Activated T-helper 17 cell treated with anti-CD3 and anti-CD28 coated beads, Interleukin-2, amount 50 U/mL, for 72 hours (primary cell): ENCODE measurements around the gene LEMD1. TPM values are rescaled to one million over a fixed set of nuclear protein-coding genes. Genes with fewer than 3 reads are reported as not detected.

Experiments used
- ATAC-seq: fragments of 150-1000 bp; cut with Tn5 transposase; replicated peaks from 2 replicates; pipeline ENCODE4 v1.10.0; 2021; ENCODE audit warnings: mild to moderate bottlenecking, moderate library complexity
- H3K27ac Mint-ChIP-seq: one replicate; pipeline ENCODE4 v1.8.0; 2022; ENCODE audit warnings: mixed read lengths
- H3K27me3 Mint-ChIP-seq: one replicate; pipeline ENCODE4 v1.8.0; 2022; ENCODE audit warnings: mixed read lengths
- H3K36me3 Mint-ChIP-seq: one replicate; pipeline ENCODE4 v1.8.0; 2022; ENCODE audit warnings: low read depth, mild to moderate bottlenecking, mixed read lengths
- H3K4me1 Mint-ChIP-seq: one replicate; pipeline ENCODE4 v1.8.0; 2022; ENCODE audit warnings: mixed read lengths
- H3K4me3 Mint-ChIP-seq: one replicate; pipeline ENCODE4 v1.8.0; 2022; ENCODE audit warnings: mild to moderate bottlenecking, mixed read lengths
- H3K9me3 Mint-ChIP-seq: one replicate; pipeline ENCODE4 v1.8.0; 2022; ENCODE audit warnings: mixed read lengths
- total RNA-seq, 2 donors: library from RNA; stranded (reverse); gene quantifications; one replicate each; pipeline ENCODE4 v1.2.3, GENCODE V29; 2022

Gene LEMD1
- total RNA-seq, 2 donors from 2014 or later: 0.61 to 1.1 TPM

GRCh38 chr1:205351984-205352713 lies 69.7 kb downstream of the LEMD1 start:
- Mint-ChIP-seq H3K4me3 (no peak overlapping the region), H3K4me1 (no peaks in the 10 kb centered on the region), H3K36me3 (no peaks in the 10 kb centered on the region), H3K9me3 (no peaks in the 10 kb centered on the region), H3K27ac (no peak overlapping the region), H3K27me3 (peaks cover 14% of the 10 kb centered on the region)
- ATAC-seq: no peak

DNA sequence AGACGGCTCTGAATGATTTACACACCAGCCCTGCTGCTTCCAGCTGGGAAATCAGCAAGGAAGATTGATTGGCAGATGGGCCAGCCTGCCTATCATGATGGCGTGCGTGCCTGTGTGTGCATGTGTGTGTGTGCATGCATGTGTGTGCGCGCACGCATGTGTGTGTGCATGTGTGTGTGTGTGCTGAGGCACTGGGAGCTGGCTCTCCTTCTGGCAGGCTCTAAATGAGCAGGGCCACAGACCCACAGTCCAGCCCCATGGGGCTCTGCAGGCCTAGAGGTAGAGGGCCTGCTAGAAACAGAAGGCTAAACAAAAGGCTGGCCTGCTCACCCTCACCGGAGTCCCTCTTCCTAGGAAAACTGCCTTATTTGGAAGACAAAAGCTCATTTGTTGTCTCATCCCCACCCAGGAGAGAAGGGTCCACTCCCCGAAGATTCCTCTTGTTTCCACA lies 71.1 kb downstream of the LEMD1 start:
- H3K36me3 Mint-ChIP-seq: no peaks in the 10 kb centered on the region
- H3K27ac Mint-ChIP-seq: no peak overlapping the region
- no peak overlapping the region for H3K4me3 Mint-ChIP-seq
- H3K9me3 Mint-ChIP-seq: no peaks in the 10 kb centered on the region
- H3K27me3 Mint-ChIP-seq: peaks cover 14% of the 10 kb centered on the region
- no peaks in the 10 kb centered on the region for H3K4me1 Mint-ChIP-seq
- ATAC-seq: no peak

- ATAC-seq: no peak
- H3K36me3 Mint-ChIP-seq: no peaks in the 10 kb centered on the region
- no peak overlapping the region for H3K4me3 Mint-ChIP-seq
- H3K27ac Mint-ChIP-seq: no peak overlapping the region
- no peaks in the 10 kb centered on the region for H3K9me3 Mint-ChIP-seq
- H3K27me3 Mint-ChIP-seq: peaks cover 14% of the 10 kb centered on the region
- H3K4me1 Mint-ChIP-seq: no peaks in the 10 kb centered on the region
These were observed 71.7 kb downstream of the LEMD1 start for GRCh38 chr1:205350124-205350523.

GRCh38 chr1:205348554-205349487 lies 73.0 kb downstream of the LEMD1 start:
- ATAC-seq: no peak
- H3K4me3 Mint-ChIP-seq: no peak overlapping the region
- no peaks in the 10 kb centered on the region for H3K9me3 Mint-ChIP-seq
- no peak overlapping the region for H3K27ac Mint-ChIP-seq
- no peaks in the 10 kb centered on the region for H3K36me3 Mint-ChIP-seq
- H3K27me3 Mint-ChIP-seq: peaks cover 22% of the 10 kb centered on the region
- H3K4me1 Mint-ChIP-seq: no peaks in the 10 kb centered on the region

GRCh38 chr1:205346956-205347574 lies 74.8 kb downstream of the LEMD1 start:
- Mint-ChIP-seq H3K27ac (no peak overlapping the region), H3K9me3 (no peaks in the 10 kb centered on the region), H3K4me3 (no peak overlapping the region), H3K4me1 (no peaks in the 10 kb centered on the region), H3K27me3 (peaks cover 27% of the 10 kb centered on the region), H3K36me3 (no peaks in the 10 kb centered on the region)
- peak; percentile 44 for ATAC-seq

GRCh38 chr1:205345761-205346160 lies 76.1 kb downstream of the LEMD1 start:
- H3K27me3 Mint-ChIP-seq: peaks cover 30% of the 10 kb centered on the region
- no peaks in the 10 kb centered on the region for H3K9me3 Mint-ChIP-seq
- H3K4me1 Mint-ChIP-seq: no peaks in the 10 kb centered on the region
- no peak for ATAC-seq
- H3K27ac Mint-ChIP-seq: no peak overlapping the region
- no peaks in the 10 kb centered on the region for H3K36me3 Mint-ChIP-seq
- H3K4me3 Mint-ChIP-seq: no peak overlapping the region

GRCh38 chr1:205344066-205344928 lies 77.6 kb downstream of the LEMD1 start:
- Mint-ChIP-seq H3K9me3 (no peaks in the 10 kb centered on the region), H3K27ac (no peak overlapping the region), H3K27me3 (peaks cover 26% of the 10 kb centered on the region), H3K4me3 (peak overlapping the region; percentile 63), H3K4me1 (peaks cover 3% of the 10 kb centered on the region), H3K36me3 (no peaks in the 10 kb centered on the region)
- ATAC-seq: peak; percentile 68

GRCh38 chr1:205343431-205344065 lies 78.3 kb downstream of the LEMD1 start:
- Mint-ChIP-seq H3K9me3 (no peaks in the 10 kb centered on the region), H3K4me1 (peaks cover 4% of the 10 kb centered on the region), H3K27ac (no peak overlapping the region), H3K36me3 (no peaks in the 10 kb centered on the region), H3K27me3 (peaks cover 26% of the 10 kb centered on the region), H3K4me3 (no peak overlapping the region)
- no peak for ATAC-seq

- H3K4me3 Mint-ChIP-seq: peak overlapping the region; percentile 42
- no peak for ATAC-seq
These were observed 78.9 kb downstream of the LEMD1 start for GRCh38 chr1:205342986-205343385.

DNA sequence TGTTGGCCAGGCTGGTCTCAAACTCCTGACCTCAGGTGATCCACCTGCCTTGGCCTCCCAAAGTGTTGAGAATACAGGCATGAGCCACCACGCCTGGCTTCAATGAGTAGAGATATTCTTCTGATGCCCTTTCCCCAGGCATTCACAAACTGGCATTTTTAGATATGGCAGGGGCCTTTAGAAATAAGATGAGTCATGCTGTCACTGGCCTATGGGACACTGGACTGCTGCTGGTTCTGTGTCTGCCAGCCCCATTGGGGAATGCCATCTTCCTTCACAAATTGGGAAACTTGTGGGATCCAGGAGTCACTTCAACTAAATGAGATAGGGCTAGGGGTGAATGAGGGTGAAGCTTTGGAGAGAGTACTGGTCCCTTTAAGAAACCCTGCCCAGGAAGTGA lies 81.2 kb downstream of the LEMD1 start:
- no peaks in the 10 kb centered on the region for H3K9me3 Mint-ChIP-seq
- peaks cover 19% of the 10 kb centered on the region for H3K27me3 Mint-ChIP-seq

More at GRCh38 chr1:205342986-205343385, 78.9 kb downstream of the LEMD1 start:
- Mint-ChIP-seq H3K27me3 (peaks cover 26% of the 10 kb centered on the region), H3K9me3 (no peaks in the 10 kb centered on the region), H3K27ac (no peak overlapping the region), H3K4me1 (peaks cover 4% of the 10 kb centered on the region), H3K36me3 (no peaks in the 10 kb centered on the region)

DNA sequence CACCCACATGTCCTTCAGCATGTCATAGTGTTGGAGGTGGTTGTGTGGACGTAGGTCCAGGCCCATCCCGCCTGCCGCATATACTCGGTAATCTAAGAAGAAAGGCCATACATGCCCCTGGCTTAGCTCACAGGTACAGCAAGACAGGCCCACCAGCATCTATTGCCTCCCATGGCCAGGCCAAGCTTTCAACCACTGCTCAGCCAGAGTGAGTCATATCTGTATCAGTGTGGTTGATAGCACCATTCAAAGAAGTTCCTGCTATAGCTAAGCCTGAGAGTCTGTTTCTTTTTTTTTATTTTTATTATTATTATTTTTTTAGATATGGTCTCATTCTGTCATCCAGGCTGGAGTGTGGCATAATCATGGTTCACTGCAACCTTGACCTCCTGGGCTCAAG lies 82.1 kb downstream of the LEMD1 start:
- H3K27me3 Mint-ChIP-seq: peaks cover 17% of the 10 kb centered on the region
- H3K4me1 Mint-ChIP-seq: peaks cover 4% of the 10 kb centered on the region
- peak; percentile 73 for ATAC-seq

More for the DNA sequence above, 81.2 kb downstream of the LEMD1 start:
- ATAC-seq: no peak
- Mint-ChIP-seq H3K4me3 (no peak overlapping the region), H3K36me3 (no peaks in the 10 kb centered on the region), H3K4me1 (peaks cover 4% of the 10 kb centered on the region), H3K27ac (no peak overlapping the region)

DNA sequence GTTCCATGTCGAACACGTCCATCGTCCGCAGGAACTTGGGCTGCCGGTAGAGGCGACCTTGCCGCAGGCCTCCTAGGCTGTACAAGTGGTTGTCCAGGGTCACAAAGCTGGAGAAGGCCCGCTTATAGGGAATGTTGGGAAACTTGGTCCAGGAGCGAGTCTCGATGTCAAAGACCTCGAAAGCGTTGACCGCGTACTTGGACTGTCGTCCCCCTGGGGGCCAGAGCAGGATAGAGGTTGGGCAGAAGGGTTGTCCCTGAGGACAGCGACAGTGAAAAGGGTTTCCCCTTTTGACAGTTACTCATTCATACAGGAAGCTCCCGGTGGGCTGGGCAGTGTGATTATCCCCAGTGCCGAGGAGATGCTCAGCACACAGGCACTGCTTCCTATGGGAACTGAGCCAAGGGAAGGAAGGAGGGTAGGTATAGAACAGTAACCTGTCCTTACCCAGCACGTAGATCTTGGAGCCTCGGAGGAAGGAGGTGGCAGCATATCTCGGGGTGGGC lies 82.6 kb downstream of the LEMD1 start:
- peak; percentile 10 for ATAC-seq
- Mint-ChIP-seq H3K27me3 (peaks cover 12% of the 10 kb centered on the region), H3K4me3 (no peak overlapping the region), H3K36me3 (no peaks in the 10 kb centered on the region), H3K4me1 (peaks cover 4% of the 10 kb centered on the region), H3K9me3 (no peaks in the 10 kb centered on the region), H3K27ac (no peak overlapping the region)

More for the DNA sequence above, 82.1 kb downstream of the LEMD1 start:
- Mint-ChIP-seq H3K36me3 (no peaks in the 10 kb centered on the region), H3K27ac (no peak overlapping the region), H3K9me3 (no peaks in the 10 kb centered on the region), H3K4me3 (no peak overlapping the region)

GRCh38 chr1:205338011-205338410 lies 83.8 kb downstream of the LEMD1 start:
- ATAC-seq: no peak
- Mint-ChIP-seq H3K27me3 (peaks cover 11% of the 10 kb centered on the region), H3K9me3 (no peaks in the 10 kb centered on the region), H3K4me1 (peaks cover 4% of the 10 kb centered on the region), H3K4me3 (no peak overlapping the region), H3K36me3 (no peaks in the 10 kb centered on the region), H3K27ac (no peak overlapping the region)
